Motor neuron (in vitro differentiated cells): ENCODE data around the gene TBCEL. TPM values are rescaled to one million over a fixed set of nuclear protein-coding genes. Genes with fewer than 3 reads are reported as not detected.

Experiments used
- ATAC-seq, 8 experiments: fragments of 200-7000 bp; cut with Tn5 transposase; replicated peaks in 6 of 8; 2 replicates each; pipeline ENCODE4 v1.8.0; 2021; ENCODE audit warnings: mild to moderate bottlenecking in 8 of 8, moderate library complexity in 8 of 8
- H3K27ac ChIP-seq, 2 donors: fragments of 250-450 bp; sonication (Bioruptor Pico); 2 replicates each; pipeline ENCODE4 v1.9.0; 2021; ENCODE audit warnings: antibody characterized with exemption in 2 of 2, mild to moderate bottlenecking in 2 of 2, moderate library complexity in 1 of 2
- H3K4me1 ChIP-seq, 2 donors: fragments of 250-450 bp; sonication (Bioruptor Pico); replicated peaks in 1 of 2; 2 replicates each; pipeline ENCODE4 v1.6.1; 2021; ENCODE audit warnings: antibody characterized with exemption in 2 of 2, mild to moderate bottlenecking in 2 of 2, moderate library complexity in 1 of 2
- H3K4me3 ChIP-seq, 5 donors: fragments of 250-450 bp; sonication (Bioruptor Pico); 2 replicates each; pipeline ENCODE4 v1.9.0; 2021; ENCODE audit warnings: antibody characterized with exemption in 5 of 5, mild to moderate bottlenecking in 5 of 5, moderate library complexity in 4 of 5
- WGBS, 10 experiments: fragments of 450-650 bp; shearing (Covaris generic); methylation state at CpG; one replicate each; pipeline ENCODE4 v1.0.0; 2022; 5-methylcytosine and 5-hydroxymethylcytosine counted together
- in situ Hi-C, 9 experiments: fragments of 400-800 bp; cut with MboI; loops; one replicate each; pipeline ENCODE4 v1.15.0; 2021; ENCODE audit warnings: low sequenced_read_pairs in 9 of 9, low pct_unique_long_range_greater_than_20kb in 2 of 9; ENCODE audit not compliant: unreplicated experiment in 9 of 9
- total RNA-seq, 8 experiments: library from RNA; unstranded; fragments of 300-600 nt; gene quantifications; 2 replicates each; pipeline versions ENCODE4 v1.2.3 to v1.2.4, GENCODE V29; 2022

TBCEL gene
- total RNA-seq, 8 experiments from 2014 or later: 22.0 to 56.5 (median 28.3) TPM

DNA sequence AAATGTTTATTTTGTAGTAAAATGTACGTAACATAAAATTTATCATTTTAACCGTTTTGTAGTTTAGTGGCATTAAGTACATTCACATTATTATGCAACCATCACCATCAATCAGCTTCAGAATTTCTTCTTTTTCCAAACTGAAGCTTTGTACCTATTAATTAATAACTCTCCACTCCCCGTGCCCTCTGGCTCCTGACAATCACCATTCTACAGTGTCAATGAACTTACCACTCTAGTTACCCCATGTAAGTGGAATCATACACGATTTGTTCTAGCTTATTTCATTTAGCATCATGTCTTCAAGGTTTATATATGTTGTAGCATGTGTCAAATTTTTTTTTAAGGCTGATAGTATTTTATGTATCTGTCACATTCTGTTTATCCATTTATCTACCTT, 9.7 kb downstream of the TBCEL start:
- H3K27ac ChIP-seq: no peak overlapping the region
- H3K4me1 ChIP-seq: no peaks in the 10 kb centered on the region
- no peak for ATAC-seq
- H3K4me3 ChIP-seq: no peak overlapping the region
- WGBS, 10 experiments: 61 to 97% (median 88%) methylated on average over 3 to 4 of the region's 4 CpGs; no CpG with 5 or more reads in 1 of the 10 experiments
- in situ Hi-C loops: no loop called here

DNA sequence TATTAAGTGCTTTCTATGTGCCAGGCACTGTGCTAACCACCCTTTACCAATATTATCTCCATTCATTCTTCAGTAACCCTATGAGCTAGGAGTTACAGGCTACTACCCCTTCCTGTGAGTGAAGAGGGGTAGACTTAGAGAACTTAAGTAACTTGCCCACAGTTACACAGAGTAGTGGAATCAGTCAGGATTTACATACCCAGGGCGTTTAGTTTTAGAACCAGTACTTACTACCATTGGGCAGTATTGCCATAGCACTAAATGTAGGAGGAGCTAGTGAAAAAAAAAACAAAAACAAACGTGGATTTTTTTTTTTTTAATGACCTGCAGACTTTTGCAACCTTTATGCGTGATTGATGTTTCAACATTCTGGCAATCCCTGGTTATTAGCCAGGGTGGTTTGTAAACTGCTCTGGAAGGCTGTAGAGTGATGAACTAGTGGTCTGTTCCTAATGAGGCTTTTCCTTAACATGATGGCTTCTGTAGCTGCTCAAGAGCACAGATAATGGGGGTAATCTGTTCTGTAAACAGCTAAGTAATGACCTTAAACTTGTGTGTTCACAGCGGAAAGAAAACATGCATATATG, 11.4 kb downstream of the TBCEL start:
- in situ Hi-C loops: no loop called here
- 30 to 96% (median 60%) methylated on average over 1 to 4 of the region's 4 CpGs for WGBS, 10 experiments
- Histone ChIP-seq H3K4me1 (no peaks in the 10 kb centered on the region), H3K27ac (no peak overlapping the region), H3K4me3 (no peak overlapping the region)
- peak in 2 of 8 experiments; percentile 43 to 56 for ATAC-seq

- no peaks in the 10 kb centered on the region for H3K4me1 ChIP-seq
- no peak for ATAC-seq
- no peak overlapping the region for H3K27ac ChIP-seq
- no peak overlapping the region for H3K4me3 ChIP-seq
- in situ Hi-C loops: no loop called here
- 40 to 100% (median 84%) methylated on average over 2 to 3 of the region's 3 CpGs; no CpG with 5 or more reads in 2 of the 10 experiments for WGBS, 10 experiments
These were observed 11.9 kb downstream of the TBCEL start for GRCh38 chr11:121035780-121036179.

GRCh38 chr11:121037016-121037415, 13.1 kb downstream of the TBCEL start:
- Histone ChIP-seq H3K27ac (no peak overlapping the region), H3K4me3 (no peak overlapping the region), H3K4me1 (peaks cover 0 to 2% of the 10 kb centered on the region in 2 donors)
- 71 to 100% (median 86%) methylated on average over 1 of the region's 1 CpG; no CpG with 5 or more reads in 5 of the 10 experiments for WGBS, 10 experiments
- ATAC-seq: no peak
- in situ Hi-C loops: no loop called here

GRCh38 chr11:121038648-121039409, 14.9 kb downstream of the TBCEL start:
- in situ Hi-C loops: no loop called here
- ATAC-seq: no peak
- Histone ChIP-seq H3K4me3 (no peak overlapping the region), H3K4me1 (peaks cover 0 to 2% of the 10 kb centered on the region in 2 donors), H3K27ac (no peak overlapping the region)
- 67 to 100% (median 82%) methylated on average over 3 to 5 of the region's 5 CpGs for WGBS, 10 experiments

- in situ Hi-C loops: no loop called here
- 75 to 100% (median 100%) methylated on average over 1 of the region's 1 CpG; no CpG with 5 or more reads in 5 of the 10 experiments for WGBS, 10 experiments
- H3K4me3 ChIP-seq: no peak overlapping the region
- no peak for ATAC-seq
- H3K4me1 ChIP-seq: peaks cover 0 to 2% of the 10 kb centered on the region in 2 donors
- H3K27ac ChIP-seq: no peak overlapping the region
These were observed 16.2 kb downstream of the TBCEL start for GRCh38 chr11:121039971-121040613.

DNA sequence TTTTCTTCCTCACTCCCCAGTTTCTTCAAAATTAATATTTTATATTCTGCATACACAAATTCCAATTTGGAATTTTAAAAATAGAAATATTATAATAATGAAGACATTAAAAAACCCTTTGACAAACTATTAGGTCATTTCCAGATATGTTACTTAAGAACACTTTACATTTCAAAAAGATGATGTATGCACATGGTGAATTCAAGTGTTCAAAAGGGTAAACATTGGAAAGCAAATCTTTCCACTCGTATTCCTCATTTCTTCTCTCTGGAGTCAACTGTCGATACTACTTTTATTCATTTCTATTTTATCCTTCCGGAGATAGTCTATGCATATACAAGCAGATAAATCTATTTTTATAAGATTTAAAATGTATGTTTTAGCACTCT, 16.7 kb downstream of the TBCEL start:
- ATAC-seq: peak in 1 of 8 experiments; percentile 43

GRCh38 chr11:121041072-121041471, 17.2 kb downstream of the TBCEL start:
- ATAC-seq: no peak
- peaks cover 0 to 2% of the 10 kb centered on the region in 2 donors for H3K4me1 ChIP-seq

More for the DNA sequence above, 16.7 kb downstream of the TBCEL start:
- WGBS, 10 experiments: 64 to 97% (median 89%) methylated on average over 3 of the region's 3 CpGs; no CpG with 5 or more reads in 1 of the 10 experiments
- H3K27ac ChIP-seq: no peak overlapping the region
- in situ Hi-C loops: no loop called here
- H3K4me1 ChIP-seq: peaks cover 0 to 2% of the 10 kb centered on the region in 2 donors
- no peak overlapping the region for H3K4me3 ChIP-seq

DNA sequence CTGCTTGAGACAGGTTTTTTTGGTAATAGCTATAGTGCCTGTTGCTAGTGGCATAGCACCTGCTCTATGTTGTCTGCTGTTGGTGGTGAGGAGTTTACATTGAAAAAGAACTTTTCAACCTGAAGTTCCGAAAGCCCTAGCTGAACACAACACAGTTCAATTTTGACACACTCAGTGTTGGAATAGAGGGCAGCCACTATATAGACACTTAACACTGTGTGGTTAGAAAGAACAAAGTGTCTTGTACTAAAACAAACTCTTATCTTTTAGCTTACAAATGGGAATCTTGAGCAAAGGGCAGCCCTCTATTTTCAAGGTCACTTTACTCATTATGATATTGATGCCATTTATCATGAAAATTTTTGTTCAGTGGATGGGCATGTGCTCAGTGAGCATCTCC, 18.4 kb downstream of the TBCEL start:
- in situ Hi-C loops: no loop called here
- ATAC-seq: no peak
- no peak overlapping the region for H3K4me3 ChIP-seq
- no peak overlapping the region for H3K27ac ChIP-seq
- 88 to 100% (median 100%) methylated on average over 1 of the region's 1 CpG; no CpG with 5 or more reads in 4 of the 10 experiments for WGBS, 10 experiments
- H3K4me1 ChIP-seq: peaks cover 0 to 2% of the 10 kb centered on the region in 2 donors

More at GRCh38 chr11:121041072-121041471, 17.2 kb downstream of the TBCEL start:
- Histone ChIP-seq H3K27ac (no peak overlapping the region), H3K4me3 (no peak overlapping the region)
- in situ Hi-C loops: no loop called here
- 80 to 100% (median 97%) methylated on average over 1 to 5 of the region's 5 CpGs; no CpG with 5 or more reads in 1 of the 10 experiments for WGBS, 10 experiments

DNA sequence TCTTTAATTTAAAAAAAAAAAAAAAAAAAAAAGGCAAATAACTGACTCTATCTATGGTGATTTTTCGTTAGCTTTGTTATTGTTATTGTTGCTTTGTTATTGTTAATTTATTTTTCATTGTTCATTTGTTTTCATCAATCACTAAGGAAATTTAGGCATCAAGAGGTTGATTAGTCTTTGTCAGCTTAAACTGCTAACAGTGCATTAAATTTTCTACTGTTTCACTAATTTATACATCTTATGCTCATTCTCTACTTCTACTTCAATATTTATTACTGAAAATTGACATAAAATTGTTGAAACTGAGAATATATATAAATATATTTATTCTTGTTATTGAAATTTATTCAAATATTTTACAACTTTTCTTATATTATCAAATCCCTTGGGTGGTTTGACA, 24.0 kb downstream of the TBCEL start:
- Histone ChIP-seq H3K4me1 (no peaks in the 10 kb centered on the region), H3K4me3 (no peak overlapping the region), H3K27ac (no peak overlapping the region)
- no peak for ATAC-seq
- in situ Hi-C loops: no loop called here
- 43 to 100% (median 85%) methylated on average over 1 of the region's 1 CpG for WGBS, 10 experiments

- 54 to 100% (median 86%) methylated on average over 3 of the region's 3 CpGs; no CpG with 5 or more reads in 1 of the 10 experiments for WGBS, 10 experiments
- Histone ChIP-seq H3K4me1 (no peaks in the 10 kb centered on the region), H3K27ac (no peak overlapping the region), H3K4me3 (no peak overlapping the region)
- peak in 3 of 8 experiments; percentile 24 to 98 (median 93) for ATAC-seq
- in situ Hi-C loops: no loop called here
These were observed 24.7 kb downstream of the TBCEL start for GRCh38 chr11:121048464-121049233.

GRCh38 chr11:121053244-121053643, 29.3 kb downstream of the TBCEL start:
- H3K4me1 ChIP-seq: no peaks in the 10 kb centered on the region
- WGBS, 10 experiments: 84 to 100% (median 100%) methylated on average over 2 to 4 of the region's 4 CpGs; no CpG with 5 or more reads in 1 of the 10 experiments
- H3K27ac ChIP-seq: no peak overlapping the region
- no peak for ATAC-seq
- in situ Hi-C loops: no loop called here
- H3K4me3 ChIP-seq: no peak overlapping the region
